ENCODE data around the gene DCLK2.

Gene DCLK2

GRCh38 chr4:150050566-150050965 lies 27.7 kb upstream of the DCLK2 start:
- ChIA-PET CTCF (no interaction called here), POLR2A (no interaction called here)
- TF ChIP-seq CTCF (IDR thresholded peaks at IDR 0.05; ENCODE audit: control extremely low read depth, extremely low read depth, low read depth, missing control alignments), result no peak
- no peak for DNase-seq (ENCODE audit: extremely low spot score)

GRCh38 chr4:150051111-150051510 lies 27.1 kb upstream of the DCLK2 start:
- POLR2A ChIA-PET, result no interaction called here
- DNase-seq (ENCODE audit: extremely low spot score), result no peak
- TF ChIP-seq CTCF (IDR thresholded peaks at IDR 0.05; ENCODE audit: control extremely low read depth, extremely low read depth, low read depth, missing control alignments), result no peak
- CTCF ChIA-PET, result interaction anchor here (0.9 to 1.1 kb wide), 3 partner anchors 9 to 15 kb away, joined by 3 to 6 read pairs (median 3); no protein-coding TSS in a partner anchor

- DNase-seq (ENCODE audit: extremely low spot score), result no peak
- POLR2A ChIA-PET, result no interaction called here
- TF ChIP-seq CTCF (IDR thresholded peaks at IDR 0.05; ENCODE audit: control extremely low read depth, extremely low read depth, low read depth, missing control alignments), result no peak
- CTCF ChIA-PET, result no interaction called here
These were observed 22.8 kb upstream of the DCLK2 start for GRCh38 chr4:150055467-150055866.

- DNase-seq (ENCODE audit: extremely low spot score), result no peak
- POLR2A ChIA-PET, result no interaction called here
- CTCF ChIA-PET, result interaction anchor here (1.5 kb wide), 1 partner anchor 9 kb away, joined by 3 read pairs; no protein-coding TSS in a partner anchor
- TF ChIP-seq CTCF (IDR thresholded peaks at IDR 0.05; ENCODE audit: control extremely low read depth, extremely low read depth, low read depth, missing control alignments), result no peak
These were observed 21.7 kb upstream of the DCLK2 start for GRCh38 chr4:150056569-150056968.

- no peak for TF ChIP-seq CTCF (IDR thresholded peaks at IDR 0.05; ENCODE audit: control extremely low read depth, extremely low read depth, low read depth, missing control alignments)
- ChIA-PET CTCF (interaction anchor here (0.9 to 1.9 kb wide), 3 partner anchors 9 to 20 kb away, joined by 3 to 6 read pairs (median 3); no protein-coding TSS in a partner anchor), POLR2A (no interaction called here)
- DNase-seq (ENCODE audit: extremely low spot score), result no peak
These were observed 17.0 kb upstream of the DCLK2 start for GRCh38 chr4:150061086-150061776.

- POLR2A ChIA-PET, result no interaction called here
- CTCF ChIA-PET, result no interaction called here
- no peak for DNase-seq (ENCODE audit: extremely low spot score)
- TF ChIP-seq CTCF (IDR thresholded peaks at IDR 0.05; ENCODE audit: control extremely low read depth, extremely low read depth, low read depth, missing control alignments), result no peak
These were observed 15.1 kb upstream of the DCLK2 start for GRCh38 chr4:150063128-150063527.

Data from GM10248 (cell line).